K562 (cell line): ENCODE results near the gene HPX. TPM values are rescaled to one million over a fixed set of nuclear protein-coding genes. Genes with fewer than 3 reads are reported as not detected.

ENCODE experiments used
- CBFA2T3 ChIP-seq: fragments of 450-650 bp; IDR thresholded peaks from 2 replicates; pipeline ENCODE4 v1.6.1; 2017
- CTCFL ChIP-seq: IDR thresholded peaks from 2 replicates; pipeline ENCODE4 v1.6.1; 2011; ENCODE audit warnings: borderline replicate concordance, low read depth, mild to moderate bottlenecking, moderate library complexity, low read length; ENCODE audit not compliant: insufficient read depth, poor library complexity, severe bottlenecking
- E2F6 ChIP-seq, 2 experiments: IDR thresholded peaks; 2 replicates each; pipeline ENCODE4 v1.6.1; 2011; ENCODE audit warnings: borderline replicate concordance in 1 of 2, control low read depth in 1 of 2, low read depth in 1 of 2, low read length in 1 of 2, mild to moderate bottlenecking in 1 of 2, mixed read lengths in 1 of 2, moderate library complexity in 1 of 2; ENCODE audit not compliant: insufficient read depth in 1 of 2, insufficient read length in 1 of 2, poor library complexity in 1 of 2, severe bottlenecking in 1 of 2; ENCODE audit errors: extremely low read depth in 1 of 2
- ESRRA ChIP-seq: fragments of 450-650 bp; IDR thresholded peaks from 2 replicates; pipeline ENCODE4 v1.6.1; 2014; ENCODE audit warnings: low read depth, mild to moderate bottlenecking, moderate library complexity, borderline replicate concordance
- GATA2 ChIP-seq: sonication (generic); formaldehyde crosslinking; IDR thresholded peaks from 2 replicates; pipeline ENCODE4 v1.4.0; 2020; ENCODE audit warnings: mild to moderate bottlenecking, missing genetic modification reagents
- HNRNPH1 ChIP-seq: fragments of 200-400 bp; formaldehyde crosslinking; optimal IDR thresholded peaks from 2 replicates; pipeline ENCODE3; 2017; ENCODE audit warnings: low read depth, mild to moderate bottlenecking, low read length, moderate library complexity
- JUNB ChIP-seq: fragments of 450-650 bp; formaldehyde crosslinking; conservative IDR thresholded peaks from 2 replicates; pipeline ENCODE4 v1.4.0; 2020; ENCODE audit warnings: mild to moderate bottlenecking
- MAFF ChIP-seq: IDR thresholded peaks from 2 replicates; pipeline ENCODE4 v1.6.1; 2012; ENCODE audit warnings: low read length, improper control_type of control experiment
- MXD1 ChIP-seq: fragments of 250-450 bp; sonication (Bioruptor Pico); IDR thresholded peaks from 2 replicates; pipeline ENCODE4 v1.8.0; 2021; ENCODE audit warnings: borderline replicate concordance, mild to moderate bottlenecking, moderate library complexity; ENCODE audit not compliant: poor library complexity, severe bottlenecking
- RBM14 ChIP-seq: fragments of 200-400 bp; formaldehyde crosslinking; IDR thresholded peaks from 2 replicates; pipeline ENCODE4 v1.6.1; 2018; ENCODE audit warnings: low read depth, mild to moderate bottlenecking, low read length, moderate library complexity, borderline replicate concordance; ENCODE audit not compliant: insufficient read depth
- RFX1 ChIP-seq: fragments of 450-650 bp; IDR thresholded peaks from 2 replicates; pipeline ENCODE4 v1.6.1; 2016; ENCODE audit warnings: mild to moderate bottlenecking, moderate library complexity
- SRSF1 ChIP-seq: fragments of 200-400 bp; formaldehyde crosslinking; IDR thresholded peaks from 2 replicates; pipeline ENCODE4 v1.6.1; 2017; ENCODE audit warnings: mild to moderate bottlenecking, low read depth, low read length, moderate library complexity
- XRCC3 ChIP-seq: fragments of 450-650 bp; IDR thresholded peaks from 2 replicates; pipeline ENCODE4 v1.6.1; 2017; ENCODE audit warnings: mild to moderate bottlenecking, moderate library complexity
- ZNF140 ChIP-seq: fragments of 250-450 bp; sonication (Bioruptor Pico); IDR thresholded peaks from 2 replicates; pipeline ENCODE4 v1.8.0; 2021; ENCODE audit warnings: moderate library complexity, mild to moderate bottlenecking, inconsistent platforms
- ZSCAN29 ChIP-seq: fragments of 450-650 bp; IDR thresholded peaks from 2 replicates; pipeline ENCODE4 v1.6.1; 2017
- polyA plus RNA-seq, 8 experiments: library from polyadenylated mRNA; depleted of rRNA in 4 of 8; stranded (reverse) in 5 of 8; unstranded in 3 of 8; fragments of >200 nt; fragmentation: Nextera tagmentation in 2 of 8; fragmentation: Illumina TruSeq in 1 of 8; extraction: Ambion mirVana in 2 of 8; extraction: Trizol in 1 of 8; gene quantifications; 2 replicates each; pipeline versions ENCODE4 v1.2.1 to v1.2.3, GENCODE V29; 2011 to 2014; ENCODE audit warnings: inconsistent platforms in 1 of 8, missing spikeins in 1 of 8
- total RNA-seq, 7 experiments: library from RNA; depleted of rRNA in 6 of 7; stranded (reverse); fragments of >200 nt in 6 of 7; fragmentation: Illumina TruSeq in 2 of 7; extraction: Trizol in 2 of 7; gene quantifications; 2 replicates each; pipeline versions ENCODE4 v1.2.1 to v1.2.3, GENCODE V29; 2011 to 2021; ENCODE audit warnings: low replicate concordance in 1 of 7
- TF ChIP-seq, protein P1 (sequence below): sonication (generic); formaldehyde crosslinking; IDR thresholded peaks from 2 replicates; pipeline ENCODE4 v1.8.0; 2022; ENCODE audit warnings: mild to moderate bottlenecking, missing genetic modification reagents
- TF ChIP-seq, protein P2 (sequence below): fragments of 450-650 bp; formaldehyde crosslinking; conservative IDR thresholded peaks from 2 replicates; pipeline ENCODE4 v1.4.0; 2022; ENCODE audit warnings: mild to moderate bottlenecking, missing genetic modification characterization

The HPX gene
- total and polyA plus RNA-seq, 9 of the 15 experiments (the other 6 are each of a cell fraction or from before 2014, with no cell fraction given), result 0.12 to 1.2 (median 0.49) TPM; not detected in 1

DNA sequence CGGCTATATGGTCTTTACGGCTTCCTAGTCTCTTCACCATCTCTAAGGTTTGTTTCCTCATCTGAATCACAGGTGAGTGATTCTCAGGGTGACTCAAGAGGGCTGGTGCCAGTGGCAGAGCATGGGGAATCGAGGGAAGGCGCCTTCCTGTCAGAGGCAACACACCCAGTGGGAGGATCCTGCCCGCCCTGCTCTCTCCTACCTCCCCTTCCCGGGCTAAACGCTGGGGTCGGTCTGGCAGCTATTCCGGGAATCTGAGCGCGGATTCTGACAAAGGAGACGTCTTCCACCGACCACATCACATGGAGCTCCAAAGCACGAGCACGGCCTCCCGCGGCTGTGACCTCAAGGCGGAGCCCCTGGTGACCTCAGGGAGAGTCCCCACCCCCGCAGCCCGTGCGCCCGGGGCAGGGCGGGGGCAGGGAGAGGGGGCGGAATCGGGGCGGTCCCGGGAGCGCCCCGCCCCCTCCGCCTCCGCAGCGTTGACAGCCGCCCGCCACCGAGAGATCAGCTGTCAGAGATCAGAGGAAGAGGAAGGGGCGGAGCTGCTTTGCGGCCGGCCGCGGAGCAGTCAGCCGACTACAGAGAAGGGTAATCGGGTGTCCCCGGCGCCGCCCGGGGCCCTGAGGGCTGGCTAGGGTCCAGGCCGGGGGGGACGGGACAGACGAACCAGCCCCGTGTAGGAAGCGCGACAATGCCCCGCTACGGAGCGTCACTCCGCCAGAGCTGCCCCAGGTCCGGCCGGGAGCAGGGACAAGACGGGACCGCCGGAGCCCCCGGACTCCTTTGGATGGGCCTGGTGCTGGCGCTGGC, 50.7 kb downstream of the HPX start, which contains the start of gene SMPD1 (continued):
- TF ChIP-seq CBFA2T3 (peak; percentile 30), RBM14 (no peak), ZSCAN29 (no peak), CTCFL (no peak), SRSF1 (no peak), ZNF140 (CRISPR knock-in tag) (no peak), XRCC3 (no peak), RFX1 (no peak), E2F6 (IDR thresholded peaks at IDR 0.05; ENCODE audit: borderline replicate concordance in 1 of 2, extremely low read depth in 1 of 2, insufficient read depth in 1 of 2, insufficient read length in 1 of 2, low read depth in 1 of 2, low read length in 1 of 2, poor library complexity in 1 of 2, severe bottlenecking in 1 of 2) (peak; percentile 73 to 88), ESRRA (peak; percentile 90), HNRNPH1 (no peak), GATA2 (peak; percentile 12; the same call in 1 of the 2 replicates), JUNB (no peak), MXD1 (no peak), MAFF (no peak)
- TF ChIP-seq, protein P1, sequence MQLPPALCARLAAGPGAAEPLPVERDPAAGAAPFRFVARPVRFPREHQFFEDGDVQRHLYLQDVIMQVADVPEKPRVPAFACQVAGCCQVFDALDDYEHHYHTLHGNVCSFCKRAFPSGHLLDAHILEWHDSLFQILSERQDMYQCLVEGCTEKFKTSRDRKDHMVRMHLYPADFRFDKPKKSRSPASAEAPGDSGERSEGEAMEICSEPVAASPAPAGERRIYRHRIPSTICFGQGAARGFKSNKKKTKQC, result peak; percentile 66; the same call in 1 of the 2 replicates
- TF ChIP-seq, protein P2, sequence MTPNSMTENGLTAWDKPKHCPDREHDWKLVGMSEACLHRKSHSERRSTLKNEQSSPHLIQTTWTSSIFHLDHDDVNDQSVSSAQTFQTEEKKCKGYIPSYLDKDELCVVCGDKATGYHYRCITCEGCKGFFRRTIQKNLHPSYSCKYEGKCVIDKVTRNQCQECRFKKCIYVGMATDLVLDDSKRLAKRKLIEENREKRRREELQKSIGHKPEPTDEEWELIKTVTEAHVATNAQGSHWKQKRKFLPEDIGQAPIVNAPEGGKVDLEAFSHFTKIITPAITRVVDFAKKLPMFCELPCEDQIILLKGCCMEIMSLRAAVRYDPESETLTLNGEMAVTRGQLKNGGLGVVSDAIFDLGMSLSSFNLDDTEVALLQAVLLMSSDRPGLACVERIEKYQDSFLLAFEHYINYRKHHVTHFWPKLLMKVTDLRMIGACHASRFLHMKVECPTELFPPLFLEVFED (CRISPR knock-in tag), result no peak
